ENCODE results near the gene SLC35F3.

DNA sequence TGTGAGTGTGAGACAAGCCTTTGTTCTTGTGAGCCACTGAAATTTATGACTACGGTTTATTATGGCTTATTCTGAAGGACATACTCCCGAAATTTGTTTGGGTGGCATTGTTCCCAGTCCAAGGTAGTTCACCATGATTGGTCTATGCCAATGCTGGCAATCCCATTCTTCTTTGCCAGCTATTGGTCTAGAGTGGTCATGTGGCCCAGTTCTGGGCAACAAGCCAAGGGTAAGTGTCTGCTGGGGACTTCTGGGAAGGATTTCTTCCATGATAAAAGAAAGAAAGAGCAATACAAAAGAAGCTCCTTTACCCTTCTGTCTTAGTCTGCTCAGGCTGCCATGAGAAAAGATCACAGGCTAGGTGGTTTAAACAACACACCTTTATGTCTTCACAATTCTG, 201.6 kb downstream of the SLC35F3 start:
- TF ChIP-seq POLR2A (IDR thresholded peaks at IDR 0.05): no peak
- no peak for TF ChIP-seq CTCF (IDR thresholded peaks at IDR 0.05)

Measured in Peyer's patch (tissue), 4 donors.